Measurements from ENCODE around the gene NDUFS5. TPM values are rescaled to one million over a fixed set of nuclear protein-coding genes. Genes with fewer than 3 reads are reported as not detected.

The NDUFS5 gene
- total RNA-seq, 4 donors from 2014 or later, result 428 to 631 (median 514) TPM

DNA sequence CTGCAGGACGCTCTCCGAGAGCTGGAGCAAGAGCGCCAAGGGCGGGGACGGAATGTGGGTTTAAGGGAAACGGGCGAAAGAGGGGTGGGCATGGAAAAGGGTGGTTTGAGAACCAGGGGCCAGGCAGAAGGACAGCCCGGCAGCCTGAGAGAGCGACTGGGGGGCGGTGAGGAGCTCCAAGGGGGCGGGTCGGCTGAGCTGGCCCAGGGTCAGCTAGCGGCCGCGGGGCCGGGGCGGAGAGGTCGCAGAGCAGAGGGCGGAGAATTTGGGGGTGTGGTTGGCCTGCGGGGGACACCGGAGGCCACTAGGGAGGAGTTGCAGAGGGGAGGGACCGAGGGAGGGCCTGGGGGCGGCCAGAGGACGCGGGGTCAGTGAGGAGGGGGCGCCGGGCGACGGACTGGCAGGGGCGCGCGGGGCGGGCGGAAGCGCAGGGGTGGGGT, 54.7 kb downstream of the NDUFS5 start:
- Histone ChIP-seq H3K4me1 (peaks cover 0 to 18% of the 10 kb centered on the region in 2 donors), H3K4me3 (replicated peaks in 1 of 3) (peak overlapping the region in 1 of 3 donors; percentile 48), H3K27ac (no peak overlapping the region), H3K36me3 (no peaks in the 10 kb centered on the region), H3K9me3 (no peaks in the 10 kb centered on the region), H3K27me3 (no peaks in the 10 kb centered on the region)
- DNase-seq, result no peak
- intact Hi-C loops (cut with DNase I), result no loop called here
- TF ChIP-seq, protein P1, sequence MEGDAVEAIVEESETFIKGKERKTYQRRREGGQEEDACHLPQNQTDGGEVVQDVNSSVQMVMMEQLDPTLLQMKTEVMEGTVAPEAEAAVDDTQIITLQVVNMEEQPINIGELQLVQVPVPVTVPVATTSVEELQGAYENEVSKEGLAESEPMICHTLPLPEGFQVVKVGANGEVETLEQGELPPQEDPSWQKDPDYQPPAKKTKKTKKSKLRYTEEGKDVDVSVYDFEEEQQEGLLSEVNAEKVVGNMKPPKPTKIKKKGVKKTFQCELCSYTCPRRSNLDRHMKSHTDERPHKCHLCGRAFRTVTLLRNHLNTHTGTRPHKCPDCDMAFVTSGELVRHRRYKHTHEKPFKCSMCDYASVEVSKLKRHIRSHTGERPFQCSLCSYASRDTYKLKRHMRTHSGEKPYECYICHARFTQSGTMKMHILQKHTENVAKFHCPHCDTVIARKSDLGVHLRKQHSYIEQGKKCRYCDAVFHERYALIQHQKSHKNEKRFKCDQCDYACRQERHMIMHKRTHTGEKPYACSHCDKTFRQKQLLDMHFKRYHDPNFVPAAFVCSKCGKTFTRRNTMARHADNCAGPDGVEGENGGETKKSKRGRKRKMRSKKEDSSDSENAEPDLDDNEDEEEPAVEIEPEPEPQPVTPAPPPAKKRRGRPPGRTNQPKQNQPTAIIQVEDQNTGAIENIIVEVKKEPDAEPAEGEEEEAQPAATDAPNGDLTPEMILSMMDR (IDR thresholded peaks at IDR 0.05), result no peak
- TF ChIP-seq POLR2A (IDR thresholded peaks at IDR 0.05), result no peak
- WGBS, 2 donors, result 27 to 29% methylated on average over 18 to 19 of the region's 35 CpGs

DNA sequence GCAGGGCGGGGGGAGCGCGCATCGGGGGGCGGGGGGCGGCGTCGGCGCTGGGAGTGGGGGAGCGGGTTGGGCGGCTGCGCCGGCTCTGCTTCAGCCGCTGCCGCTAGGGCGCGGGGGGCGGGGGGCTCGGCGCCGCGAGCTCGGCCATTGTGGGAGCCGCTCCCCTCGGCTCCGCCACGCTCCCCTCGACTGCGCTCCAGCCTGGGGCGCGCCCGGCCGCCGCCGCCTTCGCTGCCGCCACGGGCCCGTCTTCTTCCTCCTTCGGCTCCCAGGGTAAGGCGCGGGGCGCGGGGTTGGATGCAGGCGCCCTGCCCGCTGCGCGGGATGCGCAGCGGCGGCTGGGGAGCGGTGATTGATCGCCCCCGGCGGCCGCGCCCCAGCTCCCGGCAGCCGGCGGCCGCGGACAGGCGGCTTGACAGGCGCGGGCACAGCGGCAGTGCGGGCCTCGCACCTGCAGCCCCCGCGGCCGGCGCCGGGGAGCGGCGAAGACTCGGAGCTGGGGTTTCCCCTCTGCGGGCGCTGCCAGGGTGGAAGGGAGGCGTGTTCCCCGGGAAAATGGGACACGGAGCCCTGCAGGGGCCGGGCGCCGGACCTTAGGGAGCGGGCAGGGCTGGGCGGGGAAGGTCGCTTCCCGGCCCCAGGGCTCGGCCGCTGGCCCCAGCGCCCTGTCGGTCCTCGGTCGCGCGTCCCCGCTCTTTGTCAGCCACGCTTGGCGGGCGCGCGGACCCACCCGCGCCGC, 55.3 kb downstream of the NDUFS5 start:
- 0% methylated on average over 3 to 5 of the region's 105 CpGs for WGBS, 2 donors
- no peak for TF ChIP-seq POLR2A (IDR thresholded peaks at IDR 0.05)
- TF ChIP-seq, protein P1 (IDR thresholded peaks at IDR 0.05), result no peak
- Histone ChIP-seq H3K27ac (no peak overlapping the region), H3K9me3 (no peaks in the 10 kb centered on the region), H3K4me1 (peaks cover 0 to 19% of the 10 kb centered on the region in 2 donors), H3K27me3 (no peaks in the 10 kb centered on the region), H3K4me3 (replicated peaks in 1 of 3) (peak overlapping the region in 1 of 3 donors; percentile 48), H3K36me3 (no peaks in the 10 kb centered on the region)
- peak in 1 of 2 donors; percentile 18 for DNase-seq
- intact Hi-C loops (cut with DNase I), result no loop called here

DNA sequence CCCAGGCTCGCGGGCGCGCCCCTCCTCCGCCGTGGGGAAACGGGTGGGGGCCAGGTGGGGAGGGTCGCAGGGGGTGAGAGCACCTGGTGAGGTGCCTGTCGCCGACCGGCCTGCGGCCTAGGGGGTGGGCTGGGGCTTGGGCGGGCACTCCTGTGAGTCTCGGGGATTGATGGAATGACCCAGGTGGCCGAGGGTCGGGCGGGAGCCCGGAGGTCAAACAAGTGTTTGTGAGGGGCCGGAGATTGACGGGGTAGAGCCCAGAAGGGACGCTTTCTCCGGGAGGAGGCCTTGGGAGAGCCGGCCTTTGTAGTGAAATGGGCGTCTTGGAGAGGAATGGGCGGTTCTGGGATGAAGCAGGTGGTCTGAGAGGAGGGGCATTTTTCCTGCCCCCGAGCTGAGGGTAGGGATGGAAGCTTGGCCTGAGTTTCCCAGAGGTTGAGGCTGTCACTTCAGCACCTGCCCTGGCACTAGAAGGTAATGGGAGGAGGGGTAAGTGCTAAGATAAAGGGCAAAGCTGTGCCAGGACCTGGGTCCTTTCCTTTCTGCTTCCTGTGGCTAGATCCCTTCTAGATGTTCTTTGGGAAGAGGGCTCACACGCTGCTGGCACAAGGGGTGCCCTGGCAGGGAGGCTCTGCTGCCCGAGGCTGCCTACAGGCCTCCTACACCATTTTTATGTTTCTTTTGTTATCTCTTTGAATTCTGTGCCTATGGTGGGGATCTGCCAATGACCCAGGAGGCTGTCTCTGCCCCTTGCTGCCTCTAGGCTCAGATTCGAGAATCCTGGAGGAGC, 56.1 kb downstream of the NDUFS5 start:
- H3K27ac ChIP-seq, result no peak overlapping the region
- H3K36me3 ChIP-seq, result no peaks in the 10 kb centered on the region
- TF ChIP-seq, protein P1 (IDR thresholded peaks at IDR 0.05), result no peak
- TF ChIP-seq POLR2A (IDR thresholded peaks at IDR 0.05), result no peak
- 40 to 45% methylated on average over 16 to 18 of the region's 29 CpGs for WGBS, 2 donors
- no peaks in the 10 kb centered on the region for H3K9me3 ChIP-seq
- peak overlapping the region in 1 of 3 donors; percentile 48 for H3K4me3 ChIP-seq (replicated peaks in 1 of 3)
- intact Hi-C loops (cut with DNase I), result no loop called here
- peaks cover 0 to 23% of the 10 kb centered on the region in 2 donors for H3K4me1 ChIP-seq
- no peaks in the 10 kb centered on the region for H3K27me3 ChIP-seq
- DNase-seq, result no peak

DNA sequence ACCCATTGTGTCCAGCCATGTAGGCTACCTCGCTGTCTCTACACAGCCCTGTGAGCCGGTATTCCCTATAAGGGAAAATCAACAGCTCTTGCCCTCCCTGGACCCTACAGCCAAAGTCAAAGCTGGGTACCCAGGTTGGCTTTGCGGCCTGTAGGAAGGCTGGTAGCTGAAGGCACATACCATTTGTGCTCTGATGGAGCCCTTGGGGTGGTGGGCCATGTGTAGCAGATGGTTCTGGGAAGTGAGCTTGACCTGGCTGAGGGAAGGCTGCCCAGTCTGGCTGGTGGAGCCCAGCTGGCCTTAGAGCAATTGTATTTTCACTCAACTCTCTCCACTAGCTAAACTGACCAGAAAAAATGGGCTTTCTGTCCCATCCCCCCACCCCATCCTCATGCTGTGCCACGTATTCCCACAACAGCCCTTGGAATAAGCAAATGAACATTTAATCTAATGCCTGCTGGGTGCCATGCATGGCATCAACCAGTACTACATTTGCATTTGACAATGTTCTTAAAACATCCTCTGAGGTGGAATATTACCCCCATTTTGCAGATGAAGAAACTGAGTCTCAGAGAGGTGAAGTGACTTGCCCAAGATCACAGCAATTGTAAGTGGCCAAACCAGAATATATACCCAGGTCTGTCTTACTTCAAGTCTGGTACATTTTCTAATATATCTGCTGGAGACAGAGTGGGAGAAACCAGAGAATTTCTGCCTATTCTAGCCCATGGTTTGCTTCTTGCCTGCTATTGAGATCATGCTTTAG, 56.8 kb downstream of the NDUFS5 start:
- 98 to 100% methylated on average over 3 to 4 of the region's 4 CpGs for WGBS, 2 donors

More for the DNA sequence above, 56.8 kb downstream of the NDUFS5 start:
- no peak for DNase-seq
- Histone ChIP-seq H3K4me3 (replicated peaks in 1 of 3) (no peak overlapping the region), H3K27ac (no peak overlapping the region), H3K9me3 (no peaks in the 10 kb centered on the region), H3K4me1 (peaks cover 0 to 28% of the 10 kb centered on the region in 2 donors), H3K36me3 (no peaks in the 10 kb centered on the region), H3K27me3 (no peaks in the 10 kb centered on the region)
- intact Hi-C loops (cut with DNase I), result no loop called here
- TF ChIP-seq, protein P1 (IDR thresholded peaks at IDR 0.05), result no peak
- no peak for TF ChIP-seq POLR2A (IDR thresholded peaks at IDR 0.05)
